ENCODE measurements around the gene ST3GAL4. TPM values are rescaled to one million over a fixed set of nuclear protein-coding genes. Genes with fewer than 3 reads are reported as not detected.

Gene ST3GAL4
- total and polyA plus RNA-seq, 8 donors = 9.9 to 31.0 (median 15.7) TPM; not detected in 1

DNA sequence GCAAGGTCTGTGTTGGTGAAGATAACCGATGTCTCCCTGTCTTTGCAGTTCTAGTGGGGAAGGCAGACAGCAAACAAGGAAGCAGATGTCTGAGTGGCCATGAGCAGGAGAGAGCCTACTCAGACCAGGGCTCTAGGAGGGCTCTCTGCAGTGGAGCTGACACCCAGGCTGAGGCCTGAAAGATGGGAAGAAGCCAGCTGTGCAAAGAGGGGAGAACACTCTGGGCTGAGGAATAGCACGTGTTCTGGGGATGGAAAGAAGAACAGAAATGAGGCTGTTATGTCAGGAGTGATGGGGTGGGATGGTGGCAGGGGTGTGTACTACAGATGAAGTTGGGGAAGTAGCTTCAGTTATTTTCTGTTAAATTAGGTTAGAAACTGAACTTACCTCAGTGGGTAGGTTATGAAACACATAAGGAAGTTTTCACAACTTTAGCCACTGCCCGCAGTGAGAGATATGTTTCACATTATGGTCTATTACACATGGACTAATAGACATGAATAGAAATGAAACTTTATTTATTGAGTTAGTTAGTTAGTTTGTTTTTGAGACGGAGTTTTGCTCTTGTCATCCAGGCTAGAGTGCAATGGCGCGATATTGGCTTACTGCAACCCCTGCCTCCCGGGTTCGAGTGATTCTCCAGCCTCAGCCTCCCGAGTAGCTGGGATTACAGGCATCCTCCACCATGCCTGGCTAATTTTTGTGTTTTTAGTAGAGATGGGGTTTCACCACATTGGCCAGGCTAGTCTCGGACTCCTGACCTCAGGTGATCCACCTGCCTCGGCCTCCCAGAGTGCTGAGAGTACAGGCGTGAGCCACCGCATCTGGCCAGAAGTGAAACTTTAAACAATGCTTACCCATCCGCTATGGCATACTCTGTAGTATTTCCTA is 43.8 kb upstream of the ST3GAL4 start:
- Histone ChIP-seq H3K27ac (peak overlapping the region in 2 of 5 donors; percentile 30 to 61), H3K27me3 (no peaks in the 10 kb centered on the region), H3K4me3 (no peak overlapping the region), H3K36me3 (peaks cover 0 to 42% (median 32%) of the 10 kb centered on the region in 4 donors), H3K4me1 (peaks cover 9 to 39% (median 11%) of the 10 kb centered on the region in 4 donors), H3K9me3 (no peaks in the 10 kb centered on the region)
- intact Hi-C loops (cut with DNase I; ENCODE audit: low total_unique reads) = loop anchor here (5.0 to 10.0 kb wide), 2 partner anchors 103 to 166 kb away; no protein-coding TSS in a partner anchor
- WGBS, 5 donors = 87 to 94% (median 93%) methylated on average over 14 of the region's 14 CpGs
- TF ChIP-seq, protein P1, sequence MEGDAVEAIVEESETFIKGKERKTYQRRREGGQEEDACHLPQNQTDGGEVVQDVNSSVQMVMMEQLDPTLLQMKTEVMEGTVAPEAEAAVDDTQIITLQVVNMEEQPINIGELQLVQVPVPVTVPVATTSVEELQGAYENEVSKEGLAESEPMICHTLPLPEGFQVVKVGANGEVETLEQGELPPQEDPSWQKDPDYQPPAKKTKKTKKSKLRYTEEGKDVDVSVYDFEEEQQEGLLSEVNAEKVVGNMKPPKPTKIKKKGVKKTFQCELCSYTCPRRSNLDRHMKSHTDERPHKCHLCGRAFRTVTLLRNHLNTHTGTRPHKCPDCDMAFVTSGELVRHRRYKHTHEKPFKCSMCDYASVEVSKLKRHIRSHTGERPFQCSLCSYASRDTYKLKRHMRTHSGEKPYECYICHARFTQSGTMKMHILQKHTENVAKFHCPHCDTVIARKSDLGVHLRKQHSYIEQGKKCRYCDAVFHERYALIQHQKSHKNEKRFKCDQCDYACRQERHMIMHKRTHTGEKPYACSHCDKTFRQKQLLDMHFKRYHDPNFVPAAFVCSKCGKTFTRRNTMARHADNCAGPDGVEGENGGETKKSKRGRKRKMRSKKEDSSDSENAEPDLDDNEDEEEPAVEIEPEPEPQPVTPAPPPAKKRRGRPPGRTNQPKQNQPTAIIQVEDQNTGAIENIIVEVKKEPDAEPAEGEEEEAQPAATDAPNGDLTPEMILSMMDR (IDR thresholded peaks at IDR 0.05) = no peak
- TF ChIP-seq POLR2AphosphoS5 (IDR thresholded peaks at IDR 0.05) = no peak
- no peak for TF ChIP-seq POLR2A (IDR thresholded peaks at IDR 0.05)
- TF ChIP-seq EP300 (IDR thresholded peaks at IDR 0.05) = no peak
- no peak for DNase-seq

DNA sequence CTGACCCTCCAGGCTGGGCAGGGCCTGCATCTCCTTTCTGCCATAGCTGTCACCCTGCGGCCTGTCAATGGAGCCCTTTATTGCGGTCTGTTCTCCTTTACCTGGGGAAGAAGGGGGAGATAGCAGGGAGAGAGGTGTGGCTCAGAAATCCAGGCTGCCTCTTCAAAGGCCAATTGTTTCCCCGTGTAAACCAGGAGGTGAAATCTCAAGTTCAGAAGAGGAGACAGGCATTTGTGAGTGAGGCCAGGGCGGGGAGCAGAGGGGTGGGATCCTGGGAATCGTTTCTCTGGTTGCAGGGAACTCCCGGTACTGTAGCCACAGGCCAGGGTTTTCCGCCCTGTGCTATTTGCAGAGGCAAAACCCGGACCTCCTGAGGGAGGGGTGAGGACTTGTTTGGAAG is 42.5 kb upstream of the ST3GAL4 start:
- H3K36me3 ChIP-seq = peaks cover 0 to 39% (median 30%) of the 10 kb centered on the region in 4 donors
- H3K4me1 ChIP-seq = peaks cover 12 to 48% (median 19%) of the 10 kb centered on the region in 4 donors
- WGBS, 5 donors = 32 to 65% (median 43%) methylated on average over 8 of the region's 8 CpGs
- no peak overlapping the region for H3K4me3 ChIP-seq
- no peaks in the 10 kb centered on the region for H3K9me3 ChIP-seq
- peak overlapping the region in 2 of 5 donors; percentile 1 to 12 for H3K27ac ChIP-seq
- intact Hi-C loops (cut with DNase I; ENCODE audit: low total_unique reads) = loop anchor here (5.0 to 10.0 kb wide), 2 partner anchors 102 to 164 kb away; no protein-coding TSS in a partner anchor
- TF ChIP-seq POLR2A (IDR thresholded peaks at IDR 0.05) (no peak), EP300 (IDR thresholded peaks at IDR 0.05) (no peak), POLR2AphosphoS5 (IDR thresholded peaks at IDR 0.05) (no peak)
- TF ChIP-seq, protein P1 (IDR thresholded peaks at IDR 0.05) = no peak
- no peak for DNase-seq
- no peaks in the 10 kb centered on the region for H3K27me3 ChIP-seq

DNA sequence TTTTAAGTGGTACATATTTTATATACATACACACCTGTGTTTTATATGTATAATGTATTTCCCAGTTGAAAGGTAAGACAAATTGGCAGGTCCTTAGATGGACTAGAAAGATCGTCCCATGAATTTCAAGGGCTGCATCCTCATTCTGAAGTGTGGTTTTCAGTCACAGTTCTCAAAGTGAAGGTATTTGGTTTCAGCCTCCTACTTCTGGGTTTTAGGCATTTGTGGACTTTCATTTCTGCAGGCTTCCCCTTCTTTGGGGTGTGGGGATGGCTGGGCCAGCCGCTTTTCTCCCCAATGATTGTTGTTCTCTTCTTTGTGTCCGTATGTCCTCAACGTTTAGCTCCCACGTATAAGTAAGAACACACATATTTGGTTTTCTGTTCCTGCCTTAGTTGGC is 41.7 kb upstream of the ST3GAL4 start:
- H3K4me3 ChIP-seq = no peak overlapping the region
- 89 to 97% (median 91%) methylated on average over 5 of the region's 5 CpGs for WGBS, 5 donors
- H3K27me3 ChIP-seq = no peaks in the 10 kb centered on the region
- no peak for TF ChIP-seq EP300 (IDR thresholded peaks at IDR 0.05)
- TF ChIP-seq POLR2AphosphoS5 (IDR thresholded peaks at IDR 0.05) = no peak
- TF ChIP-seq, protein P1 (IDR thresholded peaks at IDR 0.05) = no peak
- TF ChIP-seq POLR2A (IDR thresholded peaks at IDR 0.05) = no peak
- no peaks in the 10 kb centered on the region for H3K9me3 ChIP-seq
- no peak for DNase-seq
- H3K4me1 ChIP-seq = peaks cover 17 to 56% (median 27%) of the 10 kb centered on the region in 4 donors
- intact Hi-C loops (cut with DNase I; ENCODE audit: low total_unique reads) = loop anchor here (5.0 to 10.0 kb wide), 2 partner anchors 101 to 163 kb away; no protein-coding TSS in a partner anchor
- H3K27ac ChIP-seq = no peak overlapping the region
- peaks cover 0 to 30% (median 23%) of the 10 kb centered on the region in 4 donors for H3K36me3 ChIP-seq

DNA sequence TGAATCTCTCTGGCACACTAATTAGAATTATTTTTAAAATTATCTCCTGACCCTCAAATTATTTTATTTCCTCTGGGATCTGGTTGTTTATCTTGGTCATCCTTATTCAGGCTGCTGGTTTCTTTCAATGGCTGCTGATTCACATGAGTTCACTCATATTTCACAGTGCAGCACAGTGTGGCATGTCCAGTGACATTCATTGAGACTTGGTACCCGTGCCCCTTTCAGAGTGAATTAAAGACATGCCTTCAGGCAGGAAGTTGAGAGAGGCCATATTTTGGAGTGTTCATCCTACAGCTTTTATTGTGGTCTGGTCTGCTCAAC is 38.1 kb upstream of the ST3GAL4 start:
- Histone ChIP-seq H3K9me3 (no peaks in the 10 kb centered on the region), H3K27me3 (no peaks in the 10 kb centered on the region), H3K4me1 (peaks cover 5 to 39% (median 24%) of the 10 kb centered on the region in 4 donors), H3K4me3 (no peak overlapping the region), H3K36me3 (peaks cover 0 to 15% (median 9%) of the 10 kb centered on the region in 4 donors), H3K27ac (peak overlapping the region; percentile 7 to 81 (median 77))
- no peak for TF ChIP-seq POLR2AphosphoS5 (IDR thresholded peaks at IDR 0.05)
- TF ChIP-seq POLR2A (IDR thresholded peaks at IDR 0.05) = no peak
- TF ChIP-seq, protein P1 (IDR thresholded peaks at IDR 0.05) = no peak
- TF ChIP-seq EP300 (IDR thresholded peaks at IDR 0.05) = no peak
- intact Hi-C loops (cut with DNase I; ENCODE audit: low total_unique reads) = loop anchor here (10.0 kb wide), 1 partner anchor 97 kb away; no protein-coding TSS in a partner anchor
- 42 to 70% (median 55%) methylated on average over 1 of the region's 1 CpG for WGBS, 5 donors
- no peak for DNase-seq
